CD14-positive monocyte (primary cell): ENCODE data around the gene CADM1. TPM values are rescaled to one million over a fixed set of nuclear protein-coding genes. Genes with fewer than 3 reads are reported as not detected.
A peak's percentile ranks its signal among the peaks of the same experiment; 100 is the strongest.

Experiments used
- DNase-seq, 3 donors: peaks; one replicate each; pipeline ENCODE4 v3.0.0-alpha.2; 2011 to 2022
- H2AFZ ChIP-seq: 2 replicates; pipeline ENCODE4 v1.6.0; 2012; ENCODE audit warnings: mild to moderate bottlenecking, low read depth, low read length, inconsistent platforms; ENCODE audit not compliant: insufficient read depth, poor library complexity, severe bottlenecking
- H3K27ac ChIP-seq, 2 donors: 1 replicate in 1 of 2; 2 replicates in 1 of 2; pipeline ENCODE4 v1.5.1; 2012 to 2013; ENCODE audit warnings: low read length in 2 of 2, control low read depth in 1 of 2, inconsistent platforms in 1 of 2, low read depth in 1 of 2, mild to moderate bottlenecking in 1 of 2
- H3K27me3 ChIP-seq, 2 donors: one replicate each; pipeline versions ENCODE4 v1.6.0 to v1.6.1; 2011 to 2013; ENCODE audit warnings: low read length in 2 of 2; ENCODE audit not compliant: control insufficient read depth in 2 of 2, insufficient read depth in 2 of 2
- H3K36me3 ChIP-seq, 2 donors: replicated peaks in 1 of 2; 1 replicate in 1 of 2; 2 replicates in 1 of 2; pipeline versions ENCODE4 v1.5.1 to v1.6.1; 2012 to 2013; ENCODE audit warnings: low read length in 2 of 2, control low read depth in 1 of 2, inconsistent platforms in 1 of 2, mild to moderate bottlenecking in 1 of 2; ENCODE audit not compliant: insufficient read depth in 2 of 2, control insufficient read depth in 1 of 2
- H3K4me1 ChIP-seq, 2 donors: 1 replicate in 1 of 2; 2 replicates in 1 of 2; pipeline versions ENCODE4 v1.5.1 to v1.6.1; 2012 to 2013; ENCODE audit warnings: low read length in 2 of 2, control low read depth in 1 of 2, inconsistent platforms in 1 of 2, mild to moderate bottlenecking in 1 of 2, moderate library complexity in 1 of 2; ENCODE audit not compliant: insufficient read depth in 2 of 2, control insufficient read depth in 1 of 2
- H3K4me2 ChIP-seq: replicated peaks from 2 replicates; pipeline ENCODE3; 2012; ENCODE audit warnings: low read length, moderate library complexity, mild to moderate bottlenecking; ENCODE audit not compliant: poor library complexity, severe bottlenecking; ENCODE audit errors: extremely low read depth
- H3K4me3 ChIP-seq, 3 experiments: fragments of 200-600 bp in 1 of 3; sonication (generic) in 1 of 3; replicated peaks in 1 of 3; 1 replicate in 2 of 3; 2 replicates in 1 of 3; pipeline ENCODE4 v1.5.1; 2011 to 2013; ENCODE audit warnings: low read length in 3 of 3, mild to moderate bottlenecking in 3 of 3, control low read depth in 2 of 3, low read depth in 2 of 3, inconsistent platforms in 1 of 3, moderate library complexity in 1 of 3
- H3K79me2 ChIP-seq: 2 replicates; pipeline ENCODE4 v1.6.0; 2012; ENCODE audit warnings: mild to moderate bottlenecking, control low read depth, inconsistent platforms, low read length, moderate library complexity; ENCODE audit not compliant: insufficient read depth
- H3K9ac ChIP-seq: 2 replicates; pipeline ENCODE4 v1.6.0; 2017; ENCODE audit warnings: low read length, mild to moderate bottlenecking; ENCODE audit not compliant: insufficient read depth, poor library complexity, severe bottlenecking
- H3K9me3 ChIP-seq, 2 donors: replicated peaks in 1 of 2; 1 replicate in 1 of 2; 2 replicates in 1 of 2; pipeline versions ENCODE4 v1.5.1 to v1.6.1; 2012 to 2013; ENCODE audit warnings: low read length in 2 of 2, control low read depth in 1 of 2; ENCODE audit not compliant: control insufficient read depth in 1 of 2, insufficient read depth in 1 of 2
- H4K20me1 ChIP-seq: 2 replicates; pipeline ENCODE4 v1.6.0; 2012; ENCODE audit warnings: mild to moderate bottlenecking, low read length, control low read depth, moderate library complexity; ENCODE audit not compliant: insufficient read depth
- H3K27ac Mint-ChIP-seq, 7 donors: one replicate each; pipeline ENCODE4 v1.8.0; 2020; ENCODE audit warnings: mild to moderate bottlenecking in 7 of 7, mixed read lengths in 7 of 7, moderate library complexity in 6 of 7, inconsistent platforms in 2 of 7
- H3K27me3 Mint-ChIP-seq, 3 donors: one replicate each; pipeline ENCODE4 v1.8.0; 2021 to 2022; ENCODE audit warnings: low read depth in 3 of 3, mild to moderate bottlenecking in 3 of 3, mixed read lengths in 3 of 3, moderate library complexity in 3 of 3, inconsistent platforms in 1 of 3
- H3K36me3 Mint-ChIP-seq, 2 donors: one replicate each; pipeline ENCODE4 v1.8.0; 2020; ENCODE audit warnings: mixed read lengths in 2 of 2, inconsistent platforms in 1 of 2, mild to moderate bottlenecking in 1 of 2
- H3K4me1 Mint-ChIP-seq: one replicate; pipeline ENCODE4 v1.8.0; 2020; ENCODE audit warnings: mild to moderate bottlenecking, mixed read lengths
- H3K4me3 Mint-ChIP-seq, 2 donors: one replicate each; pipeline ENCODE4 v1.8.0; 2020; ENCODE audit warnings: mild to moderate bottlenecking in 2 of 2, mixed read lengths in 2 of 2, moderate library complexity in 1 of 2
- H3K9me3 Mint-ChIP-seq, 7 donors: one replicate each; pipeline ENCODE4 v1.8.0; 2020 to 2022; ENCODE audit warnings: mixed read lengths in 7 of 7, mild to moderate bottlenecking in 6 of 7, moderate library complexity in 6 of 7, inconsistent platforms in 2 of 7
- WGBS: methylation state at CpG from one replicate; pipeline ENCODE4 v1.1.5; 2013; ENCODE audit warnings: missing lambda C conversion rate; ENCODE audit not compliant: insufficient coverage; 5-methylcytosine and 5-hydroxymethylcytosine counted together
- intact Hi-C, 2 donors: fragments of 100-400 bp; cut with micrococcal nuclease; formaldehyde crosslinking; loops; one replicate each; pipeline versions ENCODE4 v1.15.0 to v1.15.1; 2023
- polyA plus RNA-seq, 3 donors: library from polyadenylated mRNA; depleted of rRNA in 1 of 3; unstranded in 2 of 3; stranded (reverse) in 1 of 3; fragments of 300-500 nt in 2 of 3; fragments of >200 nt in 1 of 3; fragmentation: Illumina TruSeq in 2 of 3; gene quantifications; 1 replicate in 2 of 3; 2 replicates in 1 of 3; pipeline ENCODE4 v1.2.3, GENCODE V29; 2012 to 2021
- TF ChIP-seq, protein P1 (sequence below): fragments of 200-600 bp; IDR thresholded peaks from one replicate; pipeline ENCODE4 v1.8.0; 2022; ENCODE audit warnings: antibody characterized with exemption, mild to moderate bottlenecking

Gene CADM1
- polyA plus RNA-seq, 3 donors: not detected

DNA sequence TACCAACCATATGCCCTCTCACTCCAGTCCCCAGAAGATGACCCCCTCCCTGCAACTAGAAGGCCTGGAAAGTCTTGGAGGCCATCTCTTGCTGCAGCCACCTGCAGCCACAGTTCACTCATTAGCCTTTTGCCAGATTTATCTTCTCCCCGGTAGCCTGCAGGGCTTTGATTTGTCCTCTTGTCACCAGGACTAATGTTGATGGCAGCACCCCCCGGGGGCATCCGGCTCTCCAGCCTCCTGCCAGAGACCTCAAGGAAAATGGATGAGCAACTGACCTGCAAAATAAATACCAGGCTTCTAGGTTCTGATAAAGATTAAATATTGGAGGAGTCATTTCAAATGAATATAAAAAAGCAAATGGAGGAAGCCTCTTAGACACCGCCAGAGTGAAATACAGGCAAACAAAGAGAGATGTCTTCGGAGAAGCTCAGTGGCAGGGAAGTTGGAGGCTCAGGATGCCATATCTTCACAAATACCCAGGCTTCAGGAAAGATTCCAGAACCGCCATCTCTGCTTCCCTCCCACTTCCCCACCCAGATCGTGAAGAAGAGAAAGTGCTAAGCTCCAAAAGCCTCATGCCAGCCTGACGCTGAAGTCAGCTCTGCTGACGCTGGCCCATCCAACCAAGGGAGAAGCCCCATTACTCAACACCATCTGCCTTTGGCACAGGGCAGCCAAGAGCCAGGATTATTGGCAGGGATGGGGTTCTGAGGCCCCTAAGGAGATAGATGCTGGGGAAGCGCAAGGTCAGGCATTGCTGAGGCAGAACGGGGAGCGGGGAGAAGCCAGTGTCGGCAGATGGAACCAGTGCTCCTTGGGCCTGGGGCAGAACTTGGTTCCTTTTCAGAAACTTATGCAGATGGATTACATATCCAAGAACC, 362.7 kb downstream of the CADM1 start:
- no peak overlapping the region for H3K4me2 ChIP-seq
- H2AFZ ChIP-seq: no peak overlapping the region
- no peaks in the 10 kb centered on the region for H3K79me2 ChIP-seq
- no peaks in the 10 kb centered on the region for H3K36me3 ChIP-seq
- peaks cover 1 to 4% (median 1%) of the 10 kb centered on the region in 3 donors for H3K27me3 Mint-ChIP-seq
- H4K20me1 ChIP-seq: no peaks in the 10 kb centered on the region
- H3K36me3 Mint-ChIP-seq: no peaks in the 10 kb centered on the region
- no peak overlapping the region for H3K27ac ChIP-seq
- no peaks in the 10 kb centered on the region for H3K4me1 ChIP-seq
- TF ChIP-seq, protein P1, sequence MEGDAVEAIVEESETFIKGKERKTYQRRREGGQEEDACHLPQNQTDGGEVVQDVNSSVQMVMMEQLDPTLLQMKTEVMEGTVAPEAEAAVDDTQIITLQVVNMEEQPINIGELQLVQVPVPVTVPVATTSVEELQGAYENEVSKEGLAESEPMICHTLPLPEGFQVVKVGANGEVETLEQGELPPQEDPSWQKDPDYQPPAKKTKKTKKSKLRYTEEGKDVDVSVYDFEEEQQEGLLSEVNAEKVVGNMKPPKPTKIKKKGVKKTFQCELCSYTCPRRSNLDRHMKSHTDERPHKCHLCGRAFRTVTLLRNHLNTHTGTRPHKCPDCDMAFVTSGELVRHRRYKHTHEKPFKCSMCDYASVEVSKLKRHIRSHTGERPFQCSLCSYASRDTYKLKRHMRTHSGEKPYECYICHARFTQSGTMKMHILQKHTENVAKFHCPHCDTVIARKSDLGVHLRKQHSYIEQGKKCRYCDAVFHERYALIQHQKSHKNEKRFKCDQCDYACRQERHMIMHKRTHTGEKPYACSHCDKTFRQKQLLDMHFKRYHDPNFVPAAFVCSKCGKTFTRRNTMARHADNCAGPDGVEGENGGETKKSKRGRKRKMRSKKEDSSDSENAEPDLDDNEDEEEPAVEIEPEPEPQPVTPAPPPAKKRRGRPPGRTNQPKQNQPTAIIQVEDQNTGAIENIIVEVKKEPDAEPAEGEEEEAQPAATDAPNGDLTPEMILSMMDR: no peak
- no peak overlapping the region for H3K9ac ChIP-seq
- WGBS: 76% methylated on average over 9 of the region's 13 CpGs
- no peak for DNase-seq
- H3K27me3 ChIP-seq: no peaks in the 10 kb centered on the region
- H3K4me3 Mint-ChIP-seq: no peak overlapping the region
- H3K4me1 Mint-ChIP-seq: no peaks in the 10 kb centered on the region
- H3K9me3 Mint-ChIP-seq: peaks cover 0 to 5% (median 0%) of the 10 kb centered on the region in 7 donors
- H3K4me3 ChIP-seq: no peak overlapping the region
- H3K9me3 ChIP-seq: peaks cover 0 to 2% of the 10 kb centered on the region in 2 donors
- intact Hi-C loops: no loop called here
- H3K27ac Mint-ChIP-seq: no peak overlapping the region

GRCh38 chr11:115135936-115136335, 368.3 kb downstream of the CADM1 start:
- peaks cover 0 to 4% (median 0%) of the 10 kb centered on the region in 7 donors for H3K9me3 Mint-ChIP-seq

More at GRCh38 chr11:115135936-115136335, 368.3 kb downstream of the CADM1 start:
- Mint-ChIP-seq H3K27me3 (peaks cover 0 to 3% (median 0%) of the 10 kb centered on the region in 3 donors), H3K4me1 (no peaks in the 10 kb centered on the region), H3K27ac (peak overlapping the region in 1 of 7 donors; percentile 23), H3K36me3 (no peaks in the 10 kb centered on the region), H3K4me3 (no peak overlapping the region)
- H2AFZ ChIP-seq: no peak overlapping the region
- H3K79me2 ChIP-seq: no peaks in the 10 kb centered on the region
- H4K20me1 ChIP-seq: no peaks in the 10 kb centered on the region
- no peaks in the 10 kb centered on the region for H3K27me3 ChIP-seq
- no peak for DNase-seq
- no peaks in the 10 kb centered on the region for H3K4me1 ChIP-seq
- no peak overlapping the region for H3K4me2 ChIP-seq
- no peak overlapping the region for H3K4me3 ChIP-seq
- 32% methylated on average over 3 of the region's 3 CpGs for WGBS
- H3K9me3 ChIP-seq: no peaks in the 10 kb centered on the region
- H3K36me3 ChIP-seq: no peaks in the 10 kb centered on the region
- intact Hi-C loops: no loop called here
- TF ChIP-seq, protein P1: no peak
- H3K9ac ChIP-seq: no peak overlapping the region
- H3K27ac ChIP-seq: no peak overlapping the region
